Ramos (cell line): Measurements from ENCODE around the gene LYPD6B.

Experiments
- in situ Hi-C: fragments of 300-500 bp; cut with MboI; formaldehyde crosslinking; loops from one replicate; pipeline ENCODE4 v1.14.3; 2022; ENCODE audit warnings: low sequenced_read_pairs; ENCODE audit not compliant: unreplicated experiment

LYPD6B gene

GRCh38 chr2:149152469-149152953 is 114.0 kb downstream of the LYPD6B start:
- in situ Hi-C loops, result no loop called here

GRCh38 chr2:149155196-149155969 is 116.9 kb downstream of the LYPD6B start:
- in situ Hi-C loops, result no loop called here

- in situ Hi-C loops, result no loop called here
Observed at GRCh38 chr2:149155988-149156387, 117.5 kb downstream of the LYPD6B start.

- in situ Hi-C loops, result no loop called here
Observed at GRCh38 chr2:149156971-149157740, 118.7 kb downstream of the LYPD6B start.

GRCh38 chr2:149158957-149159356 is 120.5 kb downstream of the LYPD6B start:
- in situ Hi-C loops, result no loop called here

- in situ Hi-C loops, result no loop called here
Observed at GRCh38 chr2:149160195-149160594, 121.7 kb downstream of the LYPD6B start.

- in situ Hi-C loops, result no loop called here
Observed at GRCh38 chr2:149160701-149161217, 122.3 kb downstream of the LYPD6B start.

- in situ Hi-C loops, result no loop called here
Observed at GRCh38 chr2:149161481-149162225, 123.2 kb downstream of the LYPD6B start.

- in situ Hi-C loops, result no loop called here
Observed at GRCh38 chr2:149164296-149164695, 125.8 kb downstream of the LYPD6B start.

- in situ Hi-C loops, result no loop called here
Observed at GRCh38 chr2:149164827-149165226, 126.3 kb downstream of the LYPD6B start.

GRCh38 chr2:149167001-149167780 is 128.7 kb downstream of the LYPD6B start:
- in situ Hi-C loops, result no loop called here

GRCh38 chr2:149167941-149168340 is 129.4 kb downstream of the LYPD6B start:
- in situ Hi-C loops, result no loop called here

GRCh38 chr2:149169656-149170055 is 131.2 kb downstream of the LYPD6B start:
- in situ Hi-C loops, result no loop called here

- in situ Hi-C loops, result no loop called here
Observed at GRCh38 chr2:149170156-149170555, 131.7 kb downstream of the LYPD6B start.

GRCh38 chr2:149170911-149171310 is 132.4 kb downstream of the LYPD6B start:
- in situ Hi-C loops, result no loop called here

GRCh38 chr2:149173220-149173619 is 134.7 kb downstream of the LYPD6B start:
- in situ Hi-C loops, result no loop called here

- in situ Hi-C loops, result no loop called here
Observed at GRCh38 chr2:149175956-149176355, 137.5 kb downstream of the LYPD6B start.

GRCh38 chr2:149178612-149179011 is 140.1 kb downstream of the LYPD6B start:
- in situ Hi-C loops, result no loop called here

- in situ Hi-C loops, result no loop called here
Observed at GRCh38 chr2:149180226-149180875, 141.9 kb downstream of the LYPD6B start.
